Activated CD4-positive, alpha-beta T cell treated with anti-CD3 and anti-CD28 coated beads, Interleukin-2, amount 50 U/mL, for 24 hours (primary cell): Measurements from ENCODE around the gene AGAP1.

Source experiments
- DNase-seq, 2 donors: peaks; one replicate each; pipeline ENCODE4 v3.0.0-alpha.2; 2020; ENCODE audit warnings: low read depth in 1 of 2, low spot score in 1 of 2

AGAP1 gene

GRCh38 chr2:235546151-235546435 lies 52.2 kb downstream of the AGAP1 start:
- no peak for DNase-seq

GRCh38 chr2:235546436-235546835 lies 52.6 kb downstream of the AGAP1 start:
- DNase-seq: no peak

GRCh38 chr2:235549735-235550377 lies 56.0 kb downstream of the AGAP1 start:
- no peak for DNase-seq

GRCh38 chr2:235550378-235550760 lies 56.5 kb downstream of the AGAP1 start:
- DNase-seq: no peak

- DNase-seq: no peak
Measured at GRCh38 chr2:235550946-235551345, 57.1 kb downstream of the AGAP1 start.

- DNase-seq: no peak
Measured at GRCh38 chr2:235551965-235552364, 58.1 kb downstream of the AGAP1 start.

- no peak for DNase-seq
Measured at GRCh38 chr2:235552671-235553070, 58.8 kb downstream of the AGAP1 start.

- no peak for DNase-seq
Measured at GRCh38 chr2:235553291-235553690, 59.4 kb downstream of the AGAP1 start.

GRCh38 chr2:235553696-235554100 lies 59.9 kb downstream of the AGAP1 start:
- no peak for DNase-seq

GRCh38 chr2:235554385-235554784 lies 60.5 kb downstream of the AGAP1 start:
- DNase-seq: no peak

- no peak for DNase-seq
Measured at GRCh38 chr2:235554936-235555335, 61.1 kb downstream of the AGAP1 start.

- no peak for DNase-seq
Measured at GRCh38 chr2:235555371-235555770, 61.5 kb downstream of the AGAP1 start.

- DNase-seq: no peak
Measured at GRCh38 chr2:235556086-235556485, 62.2 kb downstream of the AGAP1 start.

- DNase-seq: no peak
Measured at GRCh38 chr2:235556901-235557300, 63.1 kb downstream of the AGAP1 start.

- no peak for DNase-seq
Measured at GRCh38 chr2:235557903-235558302, 64.1 kb downstream of the AGAP1 start.

GRCh38 chr2:235558572-235558971 lies 64.7 kb downstream of the AGAP1 start:
- DNase-seq: no peak

- no peak for DNase-seq
Measured at GRCh38 chr2:235560345-235560744, 66.5 kb downstream of the AGAP1 start.

- no peak for DNase-seq
Measured at GRCh38 chr2:235561450-235561849, 67.6 kb downstream of the AGAP1 start.

- no peak for DNase-seq
Measured at GRCh38 chr2:235562065-235562747, 68.4 kb downstream of the AGAP1 start.

- no peak for DNase-seq
Measured at GRCh38 chr2:235563056-235563910, 69.4 kb downstream of the AGAP1 start.

- DNase-seq: no peak
Measured at GRCh38 chr2:235564066-235564465, 70.2 kb downstream of the AGAP1 start.

GRCh38 chr2:235564884-235565530 lies 71.2 kb downstream of the AGAP1 start:
- DNase-seq: no peak
